Stimulated activated CD4-positive, alpha-beta T cell treated with anti-CD3 and anti-CD28 coated beads, Interleukin-4, amount 100 ng/mL, for 4 hours (primary cell): ENCODE results near the gene DMD.

ENCODE experiments used
- DNase-seq, 2 experiments: peaks; one replicate each; pipeline ENCODE4 v3.0.0-alpha.2; 2020

The DMD gene

GRCh38 chrX:31820430-31821210 is 1390.7 kb downstream of the DMD start:
- DNase-seq: no peak

- no peak for DNase-seq
Observed at GRCh38 chrX:31819455-31819854, 1391.9 kb downstream of the DMD start.

DNA sequence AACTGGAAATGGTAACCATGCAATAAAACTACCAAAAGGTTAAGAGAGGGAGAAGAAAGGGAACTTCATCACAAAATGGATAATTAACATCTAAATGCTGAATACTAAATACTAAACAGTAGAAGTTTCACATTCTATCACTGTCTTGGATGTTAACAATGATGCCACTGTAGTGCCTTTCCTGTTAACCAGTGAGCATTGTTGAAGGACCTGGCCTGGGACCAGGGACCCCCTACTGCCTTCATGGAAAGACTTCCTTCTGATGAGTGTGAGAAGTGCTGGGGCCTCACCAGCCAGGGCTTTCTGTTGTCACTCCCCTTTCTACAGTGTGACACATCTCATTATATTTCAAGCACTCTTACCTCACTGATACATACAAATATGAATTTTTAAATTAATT is 1400.2 kb downstream of the DMD start:
- DNase-seq: no peak

- no peak for DNase-seq
Observed at GRCh38 chrX:31808357-31808756, 1403.0 kb downstream of the DMD start.

GRCh38 chrX:31807165-31807564 is 1404.2 kb downstream of the DMD start:
- no peak for DNase-seq

DNA sequence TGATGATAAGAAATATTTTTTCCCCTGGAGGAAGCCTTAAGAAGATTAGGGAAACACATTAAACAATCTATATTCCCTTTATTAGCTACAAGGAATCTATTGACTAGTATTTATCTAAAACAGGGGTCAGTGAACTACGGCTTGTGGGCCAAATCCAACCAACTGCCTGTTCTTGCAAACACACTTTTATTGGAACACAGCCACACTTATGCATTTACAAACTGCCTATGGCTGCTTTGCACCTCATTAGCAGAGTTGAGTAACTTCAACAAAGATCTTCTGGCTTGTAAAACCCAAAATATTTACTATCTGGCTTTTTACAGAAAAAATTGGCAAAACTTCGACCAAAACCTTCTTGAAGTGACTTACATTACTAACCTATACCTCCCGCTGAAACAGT is 1405.6 kb downstream of the DMD start:
- DNase-seq: no peak

GRCh38 chrX:31800219-31800618 is 1411.1 kb downstream of the DMD start:
- DNase-seq: no peak

- DNase-seq: no peak
Observed at GRCh38 chrX:31796624-31797023, 1414.7 kb downstream of the DMD start.

GRCh38 chrX:31747411-31747810 is 1463.9 kb downstream of the DMD start:
- DNase-seq: no peak

- no peak for DNase-seq
Observed at GRCh38 chrX:31743004-31743403, 1468.3 kb downstream of the DMD start.

GRCh38 chrX:31717474-31717873 is 1493.9 kb downstream of the DMD start:
- DNase-seq: no peak

DNA sequence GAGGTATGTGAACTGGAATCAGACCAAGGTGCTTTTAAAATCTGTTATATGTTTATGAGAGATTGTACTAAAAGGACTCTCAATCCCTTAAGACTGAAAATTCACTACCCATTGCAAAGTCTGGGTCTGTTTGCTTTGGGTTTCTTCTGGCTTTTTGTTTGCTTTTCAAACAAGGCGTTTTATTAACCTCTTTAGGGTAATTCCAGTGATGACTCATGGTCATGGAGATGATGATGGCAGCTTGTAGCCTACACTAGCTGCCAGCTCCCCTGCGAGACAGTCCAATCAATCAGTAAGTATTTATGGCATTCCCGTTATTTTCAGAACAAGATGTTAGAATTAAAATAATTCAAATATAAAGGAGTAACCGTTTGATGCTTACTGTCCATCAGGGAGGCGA is 1495.7 kb downstream of the DMD start:
- DNase-seq: no peak

- no peak for DNase-seq
Observed at GRCh38 chrX:31714797-31715196, 1496.6 kb downstream of the DMD start.

DNA sequence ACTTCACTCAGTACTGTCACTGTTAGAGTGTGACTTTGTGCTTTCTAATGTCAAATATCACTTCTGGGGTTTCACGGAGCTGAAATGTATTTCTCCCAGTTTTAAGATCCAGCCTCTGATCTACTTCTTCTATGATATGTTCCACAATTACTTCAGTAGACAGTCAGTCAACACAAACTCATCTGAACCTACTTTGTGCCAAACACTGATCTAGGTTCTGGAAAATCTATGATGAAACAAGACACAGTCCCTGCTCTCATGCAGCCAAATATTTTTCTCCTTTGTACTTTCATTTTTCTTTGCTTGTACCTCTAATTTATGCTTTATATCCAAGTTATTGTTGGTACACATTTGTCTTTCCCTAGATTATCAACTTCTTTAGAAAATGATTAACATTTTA is 1498.2 kb downstream of the DMD start:
- no peak for DNase-seq

GRCh38 chrX:31711166-31711565 is 1500.2 kb downstream of the DMD start:
- no peak for DNase-seq

DNA sequence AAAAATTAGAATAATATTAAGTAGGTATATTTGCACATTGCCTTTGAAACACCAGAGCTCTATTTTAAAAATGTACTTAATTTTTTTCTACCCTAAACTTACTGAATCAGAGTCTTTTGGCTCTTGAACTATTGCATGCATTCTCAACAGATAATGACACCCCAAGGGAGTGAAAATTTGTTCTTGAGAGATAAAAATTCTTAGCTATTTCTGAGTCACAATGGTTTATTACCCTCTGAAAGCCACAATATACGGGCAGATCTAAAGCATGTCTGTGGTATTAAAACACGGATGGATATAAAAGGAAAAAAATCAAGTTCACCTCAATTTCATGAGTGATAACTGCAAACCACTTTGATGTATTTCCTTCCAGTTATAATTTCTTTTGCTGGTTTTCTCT is 1503.2 kb downstream of the DMD start:
- no peak for DNase-seq

- no peak for DNase-seq
Observed at GRCh38 chrX:31706466-31706865, 1504.9 kb downstream of the DMD start.

- DNase-seq: no peak
Observed at GRCh38 chrX:31705816-31706215, 1505.5 kb downstream of the DMD start.

DNA sequence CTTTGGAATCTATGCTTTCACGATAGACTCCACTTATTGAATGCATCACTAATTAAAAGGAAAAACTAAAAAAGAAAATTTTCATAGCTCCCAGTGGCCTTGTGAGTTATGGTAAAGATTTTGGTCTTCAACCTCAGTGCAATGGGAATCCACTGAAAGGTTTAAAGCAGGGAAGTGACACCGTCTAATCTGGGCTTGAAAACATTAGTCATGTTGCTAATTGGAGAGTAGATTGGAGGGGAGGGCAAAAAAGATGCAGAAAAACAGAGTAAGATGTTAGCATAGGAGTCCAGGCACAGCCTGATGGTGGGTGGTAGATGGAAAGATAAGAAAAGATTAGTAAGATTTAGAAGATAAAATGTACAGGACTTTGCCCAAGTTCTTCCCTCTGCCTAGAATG is 1506.4 kb downstream of the DMD start:
- DNase-seq: no peak

- no peak for DNase-seq
Observed at GRCh38 chrX:31702222-31702621, 1509.1 kb downstream of the DMD start.

- no peak for DNase-seq
Observed at GRCh38 chrX:31697294-31697916, 1513.9 kb downstream of the DMD start.

GRCh38 chrX:31679861-31680260 is 1531.5 kb downstream of the DMD start:
- DNase-seq: no peak

DNA sequence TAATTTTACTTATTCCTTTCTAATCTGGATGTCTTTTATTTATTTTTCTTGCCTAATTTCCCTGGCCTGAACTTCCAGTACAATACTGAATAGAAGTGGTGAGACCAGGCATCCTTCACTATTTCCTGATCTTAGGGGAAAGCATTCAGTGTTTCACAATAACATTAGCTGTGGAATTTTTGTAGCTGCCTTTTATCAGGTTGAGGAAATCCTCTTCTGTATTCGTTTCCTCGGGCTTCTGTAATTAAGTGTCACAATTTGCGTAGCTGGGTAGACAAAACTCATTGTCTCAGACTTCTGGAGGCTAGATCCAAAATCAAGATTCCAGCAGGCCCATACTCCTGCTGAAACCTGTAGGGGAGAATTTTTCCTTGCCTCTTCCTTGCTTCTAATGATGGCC is 1541.1 kb downstream of the DMD start:
- DNase-seq: no peak

DNA sequence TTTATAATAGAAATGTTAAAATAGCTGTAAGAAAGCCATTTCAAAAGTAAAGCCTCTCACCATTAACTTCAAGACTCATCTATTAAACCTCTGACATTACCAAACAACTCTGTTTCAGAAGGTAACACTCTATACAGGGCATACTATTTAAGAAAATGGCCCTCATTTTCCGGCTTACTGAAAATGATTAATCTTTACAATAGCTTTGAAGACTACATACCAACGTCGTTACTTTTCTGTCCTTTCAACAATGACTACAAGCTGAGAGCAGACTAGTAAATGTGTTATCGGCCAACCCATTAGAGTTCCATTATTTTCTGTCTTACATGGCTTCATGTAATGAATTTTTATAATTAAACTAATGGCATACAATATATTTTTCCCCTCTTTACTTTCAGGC is 1545.9 kb downstream of the DMD start:
- DNase-seq: no peak

- no peak for DNase-seq
Observed at GRCh38 chrX:31663172-31663571, 1548.2 kb downstream of the DMD start.
